GM10266 (cell line): ENCODE measurements around the gene HOXB8.

ENCODE experiments used
- DNase-seq: peaks from one replicate; pipeline ENCODE4 v3.0.0; 2012; ENCODE audit errors: extremely low spot score
- CTCF ChIP-seq: IDR thresholded peaks from 2 replicates; pipeline ENCODE4 v1.5.1; 2012; ENCODE audit warnings: mild to moderate bottlenecking, low read depth; ENCODE audit not compliant: control insufficient read depth, insufficient read depth; ENCODE audit errors: missing control alignments

HOXB8 gene

GRCh38 chr17:48571826-48572417, 43.2 kb downstream of the HOXB8 start:
- TF ChIP-seq CTCF, result no peak

GRCh38 chr17:48571024-48571818, 43.9 kb downstream of the HOXB8 start:
- no peak for DNase-seq
- TF ChIP-seq CTCF, result no peak

More at GRCh38 chr17:48571826-48572417, 43.2 kb downstream of the HOXB8 start:
- DNase-seq, result no peak

GRCh38 chr17:48570325-48571023, 44.6 kb downstream of the HOXB8 start:
- no peak for DNase-seq
- TF ChIP-seq CTCF, result no peak

- TF ChIP-seq CTCF, result no peak
Observed at GRCh38 chr17:48569674-48570324, 45.3 kb downstream of the HOXB8 start.

GRCh38 chr17:48569240-48569582, 45.9 kb downstream of the HOXB8 start:
- DNase-seq, result no peak
- no peak for TF ChIP-seq CTCF

More at GRCh38 chr17:48569674-48570324, 45.3 kb downstream of the HOXB8 start:
- no peak for DNase-seq

GRCh38 chr17:48568499-48569239, 46.4 kb downstream of the HOXB8 start:
- DNase-seq, result no peak
- no peak for TF ChIP-seq CTCF
